Measurements from ENCODE around the gene AIM2.

The AIM2 gene

GRCh38 chr1:159091180-159091560 lies 14.6 kb upstream of the AIM2 start:
- no peak overlapping the region for H3K4me3 ChIP-seq (ENCODE audit: low read length)
- no peaks in the 10 kb centered on the region for H3K9me3 ChIP-seq (ENCODE audit: control insufficient read depth, low read depth, low read length)
- H3K36me3 ChIP-seq (ENCODE audit: control insufficient read depth, low read depth, low read length), result no peaks in the 10 kb centered on the region
- H3K9ac ChIP-seq (ENCODE audit: low read length), result no peak overlapping the region
- H3K27ac ChIP-seq (ENCODE audit: low read length), result no peak overlapping the region
- no peaks in the 10 kb centered on the region for H3K4me1 ChIP-seq (ENCODE audit: control insufficient read depth, low read depth, low read length)
- H3K27me3 ChIP-seq (ENCODE audit: control insufficient read depth, insufficient read depth, low read length), result no peaks in the 10 kb centered on the region

- Histone ChIP-seq H3K4me3 (ENCODE audit: low read length) (no peak overlapping the region), H3K36me3 (ENCODE audit: control insufficient read depth, low read depth, low read length) (no peaks in the 10 kb centered on the region), H3K9me3 (ENCODE audit: control insufficient read depth, low read depth, low read length) (no peaks in the 10 kb centered on the region), H3K27me3 (ENCODE audit: control insufficient read depth, insufficient read depth, low read length) (no peaks in the 10 kb centered on the region), H3K27ac (ENCODE audit: low read length) (no peak overlapping the region), H3K4me1 (ENCODE audit: control insufficient read depth, low read depth, low read length) (no peaks in the 10 kb centered on the region), H3K9ac (ENCODE audit: low read length) (no peak overlapping the region)
Observed at GRCh38 chr1:159090286-159091179, 14.0 kb upstream of the AIM2 start.

- Histone ChIP-seq H3K27me3 (ENCODE audit: control insufficient read depth, insufficient read depth, low read length) (no peaks in the 10 kb centered on the region), H3K36me3 (ENCODE audit: control insufficient read depth, low read depth, low read length) (no peaks in the 10 kb centered on the region), H3K9me3 (ENCODE audit: control insufficient read depth, low read depth, low read length) (no peaks in the 10 kb centered on the region), H3K9ac (ENCODE audit: low read length) (no peak overlapping the region), H3K4me1 (ENCODE audit: control insufficient read depth, low read depth, low read length) (no peaks in the 10 kb centered on the region), H3K27ac (ENCODE audit: low read length) (no peak overlapping the region), H3K4me3 (ENCODE audit: low read length) (no peak overlapping the region)
Observed at GRCh38 chr1:159089184-159089791, 12.7 kb upstream of the AIM2 start.

- Histone ChIP-seq H3K4me1 (ENCODE audit: control insufficient read depth, low read depth, low read length) (no peaks in the 10 kb centered on the region), H3K9me3 (ENCODE audit: control insufficient read depth, low read depth, low read length) (no peaks in the 10 kb centered on the region), H3K9ac (ENCODE audit: low read length) (no peak overlapping the region), H3K4me3 (ENCODE audit: low read length) (no peak overlapping the region), H3K27ac (ENCODE audit: low read length) (no peak overlapping the region), H3K27me3 (ENCODE audit: control insufficient read depth, insufficient read depth, low read length) (no peaks in the 10 kb centered on the region), H3K36me3 (ENCODE audit: control insufficient read depth, low read depth, low read length) (no peaks in the 10 kb centered on the region)
Observed at GRCh38 chr1:159088546-159089183, 12.1 kb upstream of the AIM2 start.

GRCh38 chr1:159088050-159088449 lies 11.5 kb upstream of the AIM2 start:
- H3K36me3 ChIP-seq (ENCODE audit: control insufficient read depth, low read depth, low read length), result no peaks in the 10 kb centered on the region

GRCh38 chr1:159084867-159085266 lies 8.3 kb upstream of the AIM2 start:
- Histone ChIP-seq H3K9me3 (ENCODE audit: control insufficient read depth, low read depth, low read length) (no peaks in the 10 kb centered on the region), H3K36me3 (ENCODE audit: control insufficient read depth, low read depth, low read length) (no peaks in the 10 kb centered on the region), H3K27ac (ENCODE audit: low read length) (no peak overlapping the region), H3K4me1 (ENCODE audit: control insufficient read depth, low read depth, low read length) (no peaks in the 10 kb centered on the region), H3K4me3 (ENCODE audit: low read length) (no peak overlapping the region), H3K27me3 (ENCODE audit: control insufficient read depth, insufficient read depth, low read length) (no peaks in the 10 kb centered on the region), H3K9ac (ENCODE audit: low read length) (no peak overlapping the region)

More at GRCh38 chr1:159088050-159088449, 11.5 kb upstream of the AIM2 start:
- no peak overlapping the region for H3K4me3 ChIP-seq (ENCODE audit: low read length)
- H3K9me3 ChIP-seq (ENCODE audit: control insufficient read depth, low read depth, low read length), result no peaks in the 10 kb centered on the region
- H3K27ac ChIP-seq (ENCODE audit: low read length), result no peak overlapping the region
- H3K27me3 ChIP-seq (ENCODE audit: control insufficient read depth, insufficient read depth, low read length), result no peaks in the 10 kb centered on the region
- no peak overlapping the region for H3K9ac ChIP-seq (ENCODE audit: low read length)
- no peaks in the 10 kb centered on the region for H3K4me1 ChIP-seq (ENCODE audit: control insufficient read depth, low read depth, low read length)

- Histone ChIP-seq H3K9me3 (ENCODE audit: control insufficient read depth, low read depth, low read length) (no peaks in the 10 kb centered on the region), H3K9ac (ENCODE audit: low read length) (no peak overlapping the region), H3K27me3 (ENCODE audit: control insufficient read depth, insufficient read depth, low read length) (no peaks in the 10 kb centered on the region), H3K27ac (ENCODE audit: low read length) (no peak overlapping the region), H3K36me3 (ENCODE audit: control insufficient read depth, low read depth, low read length) (no peaks in the 10 kb centered on the region), H3K4me3 (ENCODE audit: low read length) (no peak overlapping the region), H3K4me1 (ENCODE audit: control insufficient read depth, low read depth, low read length) (no peaks in the 10 kb centered on the region)
Observed at GRCh38 chr1:159084152-159084551, 7.6 kb upstream of the AIM2 start.

GRCh38 chr1:159083013-159083412 lies 6.4 kb upstream of the AIM2 start:
- Histone ChIP-seq H3K4me3 (ENCODE audit: low read length) (no peak overlapping the region), H3K4me1 (ENCODE audit: control insufficient read depth, low read depth, low read length) (no peaks in the 10 kb centered on the region), H3K36me3 (ENCODE audit: control insufficient read depth, low read depth, low read length) (no peaks in the 10 kb centered on the region), H3K27me3 (ENCODE audit: control insufficient read depth, insufficient read depth, low read length) (no peaks in the 10 kb centered on the region), H3K9me3 (ENCODE audit: control insufficient read depth, low read depth, low read length) (no peaks in the 10 kb centered on the region), H3K27ac (ENCODE audit: low read length) (no peak overlapping the region), H3K9ac (ENCODE audit: low read length) (no peak overlapping the region)

GRCh38 chr1:159081626-159082025 lies 5.1 kb upstream of the AIM2 start:
- no peaks in the 10 kb centered on the region for H3K27me3 ChIP-seq (ENCODE audit: control insufficient read depth, insufficient read depth, low read length)
- no peaks in the 10 kb centered on the region for H3K9me3 ChIP-seq (ENCODE audit: control insufficient read depth, low read depth, low read length)
- no peaks in the 10 kb centered on the region for H3K36me3 ChIP-seq (ENCODE audit: control insufficient read depth, low read depth, low read length)
- no peak overlapping the region for H3K27ac ChIP-seq (ENCODE audit: low read length)
- no peaks in the 10 kb centered on the region for H3K4me1 ChIP-seq (ENCODE audit: control insufficient read depth, low read depth, low read length)
- H3K4me3 ChIP-seq (ENCODE audit: low read length), result no peak overlapping the region
- H3K9ac ChIP-seq (ENCODE audit: low read length), result no peak overlapping the region

GRCh38 chr1:159079525-159079924 lies 3.0 kb upstream of the AIM2 start:
- H3K4me1 ChIP-seq (ENCODE audit: control insufficient read depth, low read depth, low read length), result no peaks in the 10 kb centered on the region
- H3K9ac ChIP-seq (ENCODE audit: low read length), result no peak overlapping the region
- no peaks in the 10 kb centered on the region for H3K36me3 ChIP-seq (ENCODE audit: control insufficient read depth, low read depth, low read length)
- no peaks in the 10 kb centered on the region for H3K9me3 ChIP-seq (ENCODE audit: control insufficient read depth, low read depth, low read length)
- no peak overlapping the region for H3K4me3 ChIP-seq (ENCODE audit: low read length)
- no peak overlapping the region for H3K27ac ChIP-seq (ENCODE audit: low read length)
- no peaks in the 10 kb centered on the region for H3K27me3 ChIP-seq (ENCODE audit: control insufficient read depth, insufficient read depth, low read length)

GRCh38 chr1:159077120-159077961 lies 775 bp upstream of the AIM2 start:
- Histone ChIP-seq H3K9me3 (ENCODE audit: control insufficient read depth, low read depth, low read length) (no peaks in the 10 kb centered on the region), H3K9ac (ENCODE audit: low read length) (no peak overlapping the region), H3K4me3 (ENCODE audit: low read length) (no peak overlapping the region), H3K27me3 (ENCODE audit: control insufficient read depth, insufficient read depth, low read length) (no peaks in the 10 kb centered on the region), H3K36me3 (ENCODE audit: control insufficient read depth, low read depth, low read length) (no peaks in the 10 kb centered on the region), H3K27ac (ENCODE audit: low read length) (no peak overlapping the region), H3K4me1 (ENCODE audit: control insufficient read depth, low read depth, low read length) (no peaks in the 10 kb centered on the region)
